CD4-positive, alpha-beta T cell treated with Interleukin-6 at 100 ng/mL for 8 hours (primary cell): ENCODE data around the gene ZFYVE9.
"Not testable (repeated sequence)": the region's sequence is repeated elsewhere in the genome, so short reads cannot be mapped to it uniquely, and the experiment has no call there.

Experiments
- DNase-seq: peaks from one replicate; pipeline ENCODE4 v3.0.0-alpha.2; 2020; ENCODE audit warnings: mixed read lengths, low spot score

Gene ZFYVE9

GRCh38 chr1:52190500-52191252, 48.8 kb downstream of the ZFYVE9 start:
- no peak for DNase-seq

DNA sequence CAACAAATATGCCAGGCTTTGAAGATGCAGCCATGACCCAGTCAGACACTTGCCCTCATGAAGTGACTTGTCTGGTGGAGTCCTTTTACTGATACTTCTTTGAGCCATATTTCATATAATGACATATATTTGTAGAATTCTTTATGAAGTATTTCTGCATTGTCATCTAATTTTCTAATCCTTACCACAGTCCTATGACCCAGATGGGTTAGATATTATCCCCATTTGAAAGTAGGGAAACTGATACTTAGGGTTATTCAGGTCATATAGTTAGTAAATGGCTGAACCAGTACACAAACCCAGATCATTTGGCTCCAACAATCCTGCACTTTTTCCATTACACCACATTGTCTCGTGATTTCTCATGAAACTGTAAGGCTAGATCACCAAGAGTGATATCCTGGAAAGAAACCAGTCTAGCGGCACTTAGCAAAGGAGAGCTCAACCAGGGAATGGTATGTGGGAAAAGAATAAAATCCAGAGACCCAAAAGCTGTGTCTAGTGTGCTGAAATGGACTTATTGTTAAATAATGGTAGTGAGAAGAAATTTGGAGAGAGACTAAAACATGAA, 49.6 kb downstream of the ZFYVE9 start:
- DNase-seq: no peak

GRCh38 chr1:52192024-52192423, 50.1 kb downstream of the ZFYVE9 start:
- no peak for DNase-seq

DNA sequence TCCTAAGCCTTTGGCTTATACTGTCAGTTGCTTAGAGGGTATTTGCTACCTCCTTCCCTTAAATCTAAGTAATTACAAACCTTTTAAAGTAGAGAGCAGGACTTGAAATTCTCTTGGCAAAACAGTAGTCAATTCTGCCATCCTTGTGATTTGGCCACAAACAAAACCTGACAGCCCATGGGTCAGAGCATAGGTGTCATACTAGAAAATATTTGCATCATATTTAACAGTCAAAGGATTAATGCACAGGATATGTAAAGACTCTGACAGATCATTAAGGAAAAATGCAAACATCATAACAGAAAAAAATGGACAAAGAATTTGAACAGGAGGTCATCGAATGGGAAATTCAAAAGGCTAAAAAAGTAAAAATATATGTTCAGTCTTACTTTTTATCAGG, 50.5 kb downstream of the ZFYVE9 start:
- no peak for DNase-seq

DNA sequence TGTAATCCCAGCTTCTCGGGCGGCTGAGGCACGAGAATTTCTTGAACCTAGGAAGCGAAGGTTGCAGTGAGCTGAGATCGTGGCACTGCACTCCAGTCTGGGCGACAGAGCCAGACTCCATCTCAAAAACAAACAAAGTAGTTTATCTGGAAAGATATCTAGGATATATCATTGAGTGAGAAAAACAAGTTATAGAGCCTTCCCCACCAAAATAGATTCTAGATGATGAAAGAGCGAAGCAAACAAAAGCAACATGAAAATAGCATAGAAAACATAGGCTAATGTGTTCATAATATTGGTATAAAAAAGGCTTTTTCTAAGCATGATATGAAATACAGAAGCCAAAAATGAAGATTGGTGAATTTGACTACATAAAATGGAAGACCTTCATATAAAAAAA, 52.1 kb downstream of the ZFYVE9 start:
- no peak for DNase-seq

GRCh38 chr1:52195161-52195560, 53.3 kb downstream of the ZFYVE9 start:
- no peak for DNase-seq

GRCh38 chr1:52203935-52204625, 62.2 kb downstream of the ZFYVE9 start:
- no peak for DNase-seq

GRCh38 chr1:52204696-52205095, 62.8 kb downstream of the ZFYVE9 start:
- DNase-seq: no peak

DNA sequence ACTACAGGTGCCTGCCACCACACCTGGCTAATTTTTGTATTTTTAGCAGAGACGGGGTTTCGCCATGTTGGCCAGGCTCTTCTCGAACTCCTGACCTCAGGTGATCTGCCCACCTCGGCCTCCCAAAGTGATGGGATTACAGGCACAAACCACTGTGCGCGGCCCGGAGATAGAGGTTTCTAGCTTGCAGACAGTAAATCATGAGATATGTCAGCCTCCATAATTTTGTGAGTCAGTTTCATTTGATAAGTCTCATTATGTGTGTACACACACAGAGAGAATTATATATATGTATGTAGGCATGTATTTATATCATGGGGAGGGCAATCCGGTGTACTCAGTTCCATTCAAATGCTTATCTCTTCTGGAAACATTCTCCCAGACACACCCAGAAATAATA, 64.8 kb downstream of the ZFYVE9 start:
- not testable (repeated sequence) for DNase-seq

GRCh38 chr1:52209429-52209828, 67.5 kb downstream of the ZFYVE9 start:
- no peak for DNase-seq

GRCh38 chr1:52210044-52210443, 68.2 kb downstream of the ZFYVE9 start:
- no peak for DNase-seq

- no peak for DNase-seq
These were observed 75.1 kb downstream of the ZFYVE9 start for GRCh38 chr1:52216907-52217458.

- no peak for DNase-seq
These were observed 83.3 kb downstream of the ZFYVE9 start for GRCh38 chr1:52225174-52225573.

DNA sequence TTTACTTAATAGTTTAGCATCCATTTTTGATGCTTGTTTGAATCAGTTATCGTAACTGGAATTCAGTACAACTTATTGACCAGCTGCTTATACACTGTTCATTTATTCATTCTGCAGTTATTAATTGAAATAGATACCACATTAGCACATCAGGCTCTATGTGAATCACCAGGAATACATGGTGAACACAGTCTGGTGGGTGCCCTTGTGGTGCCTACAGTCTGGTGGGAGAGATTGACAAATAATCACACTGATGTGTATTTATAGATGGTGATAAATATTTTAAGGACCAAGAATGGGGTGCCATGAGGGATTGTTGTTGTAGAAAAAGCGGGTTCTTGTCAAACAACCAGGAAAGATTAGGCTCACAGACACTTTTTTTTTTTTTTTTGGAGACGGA, 87.6 kb downstream of the ZFYVE9 start:
- DNase-seq: no peak

GRCh38 chr1:52233463-52233862, 91.6 kb downstream of the ZFYVE9 start:
- DNase-seq: no peak

GRCh38 chr1:52234014-52234413, 92.1 kb downstream of the ZFYVE9 start:
- DNase-seq: no peak

- no peak for DNase-seq
These were observed 92.8 kb downstream of the ZFYVE9 start for GRCh38 chr1:52234708-52235107.

DNA sequence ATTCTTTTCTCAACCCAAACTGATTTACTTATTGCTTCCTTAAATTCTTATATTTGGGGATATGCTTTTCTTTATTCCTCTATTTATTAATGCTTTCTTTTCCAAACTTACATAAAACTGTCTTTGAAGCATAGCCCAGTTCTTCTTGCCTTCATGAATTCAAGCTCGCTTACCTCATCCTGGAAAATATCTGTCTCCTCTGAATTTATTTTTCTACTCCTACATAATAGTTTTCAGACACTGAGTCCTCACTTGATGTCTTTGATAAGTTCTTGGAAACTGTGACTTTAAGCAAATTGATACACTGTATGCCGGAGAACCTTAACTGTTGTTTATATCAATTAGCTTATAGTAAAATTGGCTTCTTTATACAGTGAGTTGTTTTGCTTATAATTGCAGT, 93.8 kb downstream of the ZFYVE9 start:
- DNase-seq: no peak

- DNase-seq: no peak
These were observed 95.5 kb downstream of the ZFYVE9 start for GRCh38 chr1:52237430-52237829.

- DNase-seq: no peak
These were observed 96.6 kb downstream of the ZFYVE9 start for GRCh38 chr1:52238474-52238873.

DNA sequence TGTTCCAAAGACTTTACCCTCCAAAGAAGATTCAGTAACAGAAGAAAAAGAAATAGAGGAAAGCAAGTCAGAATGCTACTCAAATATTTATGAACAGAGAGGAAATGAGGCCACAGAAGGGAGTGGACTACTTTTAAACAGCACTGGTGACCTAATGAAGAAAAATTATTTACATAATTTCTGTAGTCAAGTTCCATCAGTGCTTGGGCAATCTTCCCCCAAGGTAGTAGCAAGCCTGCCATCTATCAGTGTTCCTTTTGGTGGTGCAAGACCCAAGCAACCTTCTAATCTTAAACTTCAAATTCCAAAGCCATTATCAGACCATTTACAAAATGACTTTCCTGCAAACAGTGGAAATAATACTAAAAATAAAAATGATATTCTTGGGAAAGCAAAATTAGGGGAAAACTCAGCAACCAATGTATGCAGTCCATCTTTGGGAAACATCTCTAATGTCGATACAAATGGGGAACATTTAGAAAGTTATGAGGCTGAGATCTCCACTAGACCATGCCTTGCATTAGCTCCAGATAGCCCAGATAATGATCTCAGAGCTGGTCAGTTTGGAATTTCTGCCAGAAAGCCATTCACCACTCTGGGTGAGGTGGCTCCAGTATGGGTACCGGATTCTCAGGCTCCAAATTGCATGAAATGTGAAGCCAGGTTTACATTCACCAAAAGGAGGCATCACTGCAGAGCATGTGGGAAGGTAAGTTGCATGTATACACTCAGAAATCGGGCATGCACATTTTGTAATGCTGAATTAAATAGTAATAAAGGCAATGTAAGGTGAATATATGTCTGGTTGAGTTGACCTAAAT, 97.2 kb downstream of the ZFYVE9 start:
- DNase-seq: no peak

DNA sequence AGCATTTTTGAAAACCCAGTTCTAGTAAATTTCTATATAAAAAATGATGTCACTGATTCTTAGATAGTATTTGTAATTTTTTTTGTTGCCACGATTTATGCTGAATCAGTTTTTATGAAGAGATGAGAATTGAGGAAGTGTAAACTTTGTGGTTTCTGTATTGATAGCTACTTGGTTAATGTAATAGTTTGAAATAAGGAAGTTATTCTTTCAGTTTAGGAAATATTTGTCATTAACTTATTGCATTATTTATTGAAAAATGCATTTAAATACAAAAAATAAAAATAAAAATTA, 97.8 kb downstream of the ZFYVE9 start:
- no peak for DNase-seq
